ENCODE results near the gene MLNR. TPM values are rescaled to one million over a fixed set of nuclear protein-coding genes. Genes with fewer than 3 reads are reported as not detected.

MLNR gene
- total RNA-seq, 1 experiment from 2014 or later = not detected

DNA sequence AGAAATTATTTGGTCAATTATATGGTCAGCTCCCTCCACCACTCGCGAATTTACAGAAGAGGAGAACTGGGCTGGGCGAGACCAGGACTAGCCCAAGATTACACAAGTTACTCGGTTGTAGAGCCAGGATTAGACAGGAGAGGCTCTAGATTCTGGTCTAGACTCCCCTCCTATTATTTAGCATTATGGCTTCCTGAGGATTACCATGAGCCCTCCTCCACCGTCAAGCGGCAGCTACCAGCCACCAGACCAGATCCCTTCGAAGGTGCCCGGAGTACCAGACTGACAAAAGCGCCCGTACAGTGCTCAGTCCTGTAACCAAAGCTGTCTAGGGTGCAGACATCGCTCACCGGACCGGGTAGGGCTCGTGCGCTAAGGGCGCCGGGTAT lies 497 bp upstream of the MLNR start:
- DNase-seq (ENCODE audit: low read depth, low spot score) = no peak
- in situ Hi-C loops (cut with HindIII; ENCODE audit: low pct_unique_long_range_greater_than_20kb, low sequenced_read_pairs) = no loop called here

DNA sequence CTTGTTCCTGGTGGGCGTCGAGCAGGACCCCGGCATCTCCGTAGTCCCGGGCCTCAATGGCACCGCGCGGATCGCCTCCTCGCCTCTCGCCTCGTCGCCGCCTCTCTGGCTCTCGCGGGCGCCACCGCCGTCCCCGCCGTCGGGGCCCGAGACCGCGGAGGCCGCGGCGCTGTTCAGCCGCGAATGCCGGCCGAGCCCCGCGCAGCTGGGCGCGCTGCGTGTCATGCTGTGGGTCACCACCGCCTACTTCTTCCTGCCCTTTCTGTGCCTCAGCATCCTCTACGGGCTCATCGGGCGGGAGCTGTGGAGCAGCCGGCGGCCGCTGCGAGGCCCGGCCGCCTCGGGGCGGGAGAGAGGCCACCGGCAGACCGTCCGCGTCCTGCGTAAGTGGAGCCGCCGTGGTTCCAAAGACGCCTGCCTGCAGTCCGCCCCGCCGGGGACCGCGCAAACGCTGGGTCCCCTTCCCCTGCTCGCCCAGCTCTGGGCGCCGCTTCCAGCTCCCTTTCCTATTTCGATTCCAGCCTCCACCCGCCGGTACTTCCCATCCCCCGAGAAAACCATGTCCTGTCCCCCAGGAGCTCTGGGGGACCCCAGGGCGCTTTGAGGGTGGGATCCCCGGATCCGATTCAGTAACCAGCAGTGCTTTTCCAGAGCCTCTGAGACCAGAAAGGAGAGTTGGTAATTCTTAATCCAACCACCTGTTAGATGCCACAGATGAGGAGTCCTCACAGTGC lies 885 bp downstream of the MLNR start:
- in situ Hi-C loops (cut with HindIII; ENCODE audit: low pct_unique_long_range_greater_than_20kb, low sequenced_read_pairs) = no loop called here
- DNase-seq (ENCODE audit: low read depth, low spot score) = no peak

DNA sequence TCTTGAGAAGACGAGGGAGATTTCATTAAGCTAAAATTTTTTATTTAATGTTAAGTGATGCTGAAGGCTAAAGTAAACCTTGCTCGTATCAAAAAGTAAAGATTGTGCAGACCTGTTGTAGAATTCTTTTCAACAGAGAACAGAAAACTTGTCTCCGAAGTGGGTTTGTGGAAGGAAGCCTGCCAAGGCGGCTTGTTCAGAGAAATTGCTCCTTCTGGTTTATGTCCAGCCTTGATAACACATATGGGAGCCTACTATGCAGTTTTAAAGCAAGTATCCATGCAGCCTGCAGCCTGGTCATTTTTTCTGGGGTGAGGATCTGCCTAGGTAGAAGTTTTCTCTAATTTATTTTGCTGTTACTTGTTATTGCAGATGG lies 1.4 kb downstream of the MLNR start:
- no peak for DNase-seq (ENCODE audit: low read depth, low spot score)
- in situ Hi-C loops (cut with HindIII; ENCODE audit: low pct_unique_long_range_greater_than_20kb, low sequenced_read_pairs) = no loop called here

DNA sequence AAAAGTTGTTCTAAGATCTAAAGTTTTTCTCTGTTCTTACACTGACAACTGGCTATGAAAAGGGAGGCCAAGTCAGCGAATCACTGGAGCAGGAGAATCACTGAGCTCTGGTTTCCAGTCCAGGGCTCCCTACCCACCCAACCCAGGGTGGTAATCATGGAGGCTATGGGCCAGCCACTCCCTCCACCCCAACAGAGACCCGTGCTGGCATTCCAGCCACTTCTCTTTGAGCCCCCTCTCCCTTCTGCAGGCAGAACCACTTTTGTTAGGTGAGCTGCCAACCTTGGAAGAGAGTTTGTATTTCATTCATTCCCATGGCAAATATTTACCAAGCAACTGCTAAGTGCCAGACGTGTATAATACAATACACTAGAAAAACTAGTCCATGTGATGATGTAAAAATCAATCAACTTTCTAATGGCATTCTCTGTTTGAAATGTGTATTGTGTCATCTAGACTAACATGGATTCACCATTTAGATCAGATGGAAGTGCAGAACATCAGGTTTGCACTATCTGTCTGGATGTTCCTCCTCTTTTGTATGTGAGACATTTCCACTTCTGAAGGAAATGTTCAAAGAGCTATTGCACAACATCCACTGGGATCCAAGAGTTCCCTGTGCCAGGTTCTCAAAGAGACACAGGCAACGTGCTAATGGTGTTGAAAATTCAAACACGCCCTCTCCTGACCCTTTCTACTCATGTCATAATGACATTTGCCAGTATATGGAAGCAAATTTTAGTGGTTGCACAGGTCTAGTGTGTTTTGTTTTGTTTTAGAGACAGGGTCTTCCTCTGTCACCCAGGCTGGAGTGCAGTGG lies 5.3 kb downstream of the MLNR start:
- in situ Hi-C loops (cut with HindIII; ENCODE audit: low pct_unique_long_range_greater_than_20kb, low sequenced_read_pairs) = no loop called here
- no peak for DNase-seq (ENCODE audit: low read depth, low spot score)

DNA sequence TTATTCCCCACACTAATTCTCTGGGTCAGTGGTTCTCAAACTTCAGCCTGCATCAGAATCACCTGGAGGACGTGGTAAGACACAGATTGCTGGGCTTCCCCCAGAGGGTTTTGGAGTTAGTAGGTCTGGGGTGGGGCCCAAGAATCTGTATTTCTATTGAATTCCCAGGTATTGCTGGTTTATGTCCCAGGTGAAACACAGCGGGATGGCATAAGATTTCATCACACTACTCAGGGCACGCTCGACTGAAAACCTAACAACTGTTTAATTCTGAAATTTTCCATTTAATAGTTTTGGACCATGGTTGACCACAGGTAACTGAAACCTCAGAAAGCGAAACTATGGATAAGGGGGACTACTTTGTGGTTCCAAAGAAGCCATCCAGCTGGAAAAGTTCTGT lies 6.5 kb downstream of the MLNR start:
- DNase-seq (ENCODE audit: low read depth, low spot score) = no peak
- in situ Hi-C loops (cut with HindIII; ENCODE audit: low pct_unique_long_range_greater_than_20kb, low sequenced_read_pairs) = no loop called here

DNA sequence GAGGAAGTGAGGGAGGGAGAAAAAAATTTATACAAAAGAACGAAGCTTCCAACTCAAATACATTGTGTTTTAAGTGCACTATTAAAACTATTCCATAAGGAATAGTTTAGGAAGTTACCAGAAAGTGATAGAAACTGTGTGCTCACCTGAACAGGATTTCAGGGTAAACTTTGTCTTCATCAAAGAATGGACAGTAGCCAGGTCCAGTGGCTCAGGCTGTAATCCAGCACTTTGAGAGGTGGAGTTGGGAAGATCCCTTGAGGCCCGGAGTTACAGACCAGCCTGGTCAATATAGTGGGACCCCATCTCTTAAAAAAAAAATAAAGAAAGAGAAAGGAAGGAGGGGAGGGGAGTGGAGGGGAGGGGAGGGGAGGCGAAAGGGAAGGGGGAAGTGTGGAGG lies 14.6 kb downstream of the MLNR start:
- no peak for DNase-seq (ENCODE audit: low read depth, low spot score)
- in situ Hi-C loops (cut with HindIII; ENCODE audit: low pct_unique_long_range_greater_than_20kb, low sequenced_read_pairs) = no loop called here

DNA sequence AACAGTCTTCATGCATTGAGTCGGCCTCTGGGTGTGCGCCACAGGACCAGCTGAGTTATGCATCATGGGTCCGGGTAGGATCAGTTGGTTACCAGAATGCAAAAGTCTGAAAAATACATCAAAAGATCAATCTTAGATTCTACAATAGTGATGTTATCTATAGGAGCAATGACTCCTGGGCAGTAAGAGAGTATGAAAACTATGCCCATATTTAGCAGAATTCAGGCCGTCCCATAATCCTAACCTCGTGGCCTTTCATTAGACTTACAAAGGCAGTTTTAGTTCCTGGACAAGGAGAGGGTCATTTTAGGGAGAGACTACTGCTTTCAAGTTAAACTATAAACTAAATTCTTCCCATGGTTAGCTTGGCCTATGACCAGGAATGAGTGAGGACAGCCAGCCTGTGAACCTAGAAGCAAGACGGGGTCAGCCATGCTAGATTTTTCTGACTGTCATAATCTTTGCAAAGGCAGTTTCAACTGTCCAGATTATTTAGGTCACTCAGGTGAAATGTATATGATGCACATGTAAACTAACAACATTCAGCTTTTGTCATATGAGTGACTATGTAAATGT lies 15.8 kb downstream of the MLNR start:
- in situ Hi-C loops (cut with HindIII; ENCODE audit: low pct_unique_long_range_greater_than_20kb, low sequenced_read_pairs) = no loop called here
- DNase-seq (ENCODE audit: low read depth, low spot score) = no peak

DNA sequence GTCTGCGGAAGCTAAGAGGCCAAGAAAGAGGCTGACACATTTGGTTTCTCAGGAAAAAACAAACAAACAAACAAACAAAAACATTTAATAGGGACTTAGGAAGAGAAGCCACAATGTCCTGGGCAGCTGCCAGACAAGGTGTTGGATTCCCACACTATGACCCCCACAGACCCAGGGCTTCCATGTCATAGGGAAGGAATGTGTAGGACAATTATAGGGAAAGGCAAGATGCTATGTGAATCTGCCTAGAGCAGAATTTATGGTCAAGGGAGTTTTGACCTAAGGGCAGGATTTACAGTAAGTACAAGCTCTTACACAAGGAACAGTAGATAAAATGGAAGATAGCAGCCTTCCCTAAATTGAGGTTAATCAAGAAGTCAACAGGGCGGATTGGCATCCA lies 18.5 kb downstream of the MLNR start:
- no peak for DNase-seq (ENCODE audit: low read depth, low spot score)
- in situ Hi-C loops (cut with HindIII; ENCODE audit: low pct_unique_long_range_greater_than_20kb, low sequenced_read_pairs) = no loop called here

DNA sequence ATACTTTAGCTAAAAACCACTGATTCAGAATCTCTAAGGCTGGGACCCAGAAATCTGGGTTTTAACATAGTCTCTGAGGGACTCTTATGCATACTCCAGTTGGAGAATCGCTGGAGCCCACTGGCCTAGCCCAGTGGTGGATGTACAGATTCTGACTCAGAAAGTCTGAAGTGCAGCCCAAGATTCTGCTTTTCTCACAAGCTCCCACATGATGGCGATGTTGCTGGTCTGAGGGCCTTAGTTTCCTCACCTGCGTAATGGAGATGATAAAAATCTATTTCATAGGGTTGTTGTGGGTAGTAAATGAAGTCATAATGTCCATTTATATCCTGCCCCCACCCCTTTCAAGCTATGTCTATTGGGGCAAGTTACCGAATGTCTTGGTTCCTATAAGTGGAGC lies 19.9 kb downstream of the MLNR start:
- in situ Hi-C loops (cut with HindIII; ENCODE audit: low pct_unique_long_range_greater_than_20kb, low sequenced_read_pairs) = no loop called here
- DNase-seq (ENCODE audit: low read depth, low spot score) = peak; percentile 75

DNA sequence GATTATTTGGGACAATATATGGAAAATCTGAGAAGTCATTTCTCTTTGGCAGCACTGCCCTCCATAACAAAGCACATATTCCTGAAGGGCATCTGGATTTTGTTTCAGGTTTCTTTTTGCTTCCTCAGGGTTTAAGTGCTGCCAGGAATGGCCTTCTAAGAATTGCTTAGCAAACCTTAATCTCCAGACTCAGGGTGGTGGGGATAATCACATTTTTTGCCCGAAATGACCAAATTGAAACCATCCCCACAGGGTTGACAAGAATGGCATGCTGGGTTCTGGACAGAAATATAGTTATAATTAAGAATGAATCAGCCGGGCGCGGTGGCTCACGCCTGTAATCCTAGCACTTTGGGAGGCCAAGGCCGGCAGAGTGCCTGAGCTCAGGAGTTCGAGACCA lies 21.2 kb downstream of the MLNR start:
- in situ Hi-C loops (cut with HindIII; ENCODE audit: low pct_unique_long_range_greater_than_20kb, low sequenced_read_pairs) = no loop called here

DNA sequence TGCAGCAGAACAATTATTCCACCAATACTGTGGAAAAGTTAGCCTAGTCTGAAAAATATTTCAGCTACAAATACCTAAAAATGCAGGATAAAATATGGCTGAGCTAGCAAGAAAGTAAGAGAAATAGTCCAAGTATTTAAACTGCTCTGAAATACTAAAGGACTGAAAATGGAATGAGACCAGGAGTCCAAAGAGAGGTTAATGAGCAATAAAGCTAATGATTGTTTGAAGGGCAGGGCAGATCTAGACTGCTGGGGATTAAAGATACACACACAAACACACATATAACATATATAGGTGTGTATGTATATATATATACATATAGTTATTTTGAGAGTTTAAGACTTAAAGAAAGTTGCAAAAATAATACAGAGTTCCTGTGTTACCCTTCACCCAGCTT lies 25.0 kb downstream of the MLNR start:
- DNase-seq (ENCODE audit: low read depth, low spot score) = no peak
- in situ Hi-C loops (cut with HindIII; ENCODE audit: low pct_unique_long_range_greater_than_20kb, low sequenced_read_pairs) = no loop called here

More for the DNA sequence above, 21.2 kb downstream of the MLNR start:
- DNase-seq (ENCODE audit: low read depth, low spot score) = no peak

DNA sequence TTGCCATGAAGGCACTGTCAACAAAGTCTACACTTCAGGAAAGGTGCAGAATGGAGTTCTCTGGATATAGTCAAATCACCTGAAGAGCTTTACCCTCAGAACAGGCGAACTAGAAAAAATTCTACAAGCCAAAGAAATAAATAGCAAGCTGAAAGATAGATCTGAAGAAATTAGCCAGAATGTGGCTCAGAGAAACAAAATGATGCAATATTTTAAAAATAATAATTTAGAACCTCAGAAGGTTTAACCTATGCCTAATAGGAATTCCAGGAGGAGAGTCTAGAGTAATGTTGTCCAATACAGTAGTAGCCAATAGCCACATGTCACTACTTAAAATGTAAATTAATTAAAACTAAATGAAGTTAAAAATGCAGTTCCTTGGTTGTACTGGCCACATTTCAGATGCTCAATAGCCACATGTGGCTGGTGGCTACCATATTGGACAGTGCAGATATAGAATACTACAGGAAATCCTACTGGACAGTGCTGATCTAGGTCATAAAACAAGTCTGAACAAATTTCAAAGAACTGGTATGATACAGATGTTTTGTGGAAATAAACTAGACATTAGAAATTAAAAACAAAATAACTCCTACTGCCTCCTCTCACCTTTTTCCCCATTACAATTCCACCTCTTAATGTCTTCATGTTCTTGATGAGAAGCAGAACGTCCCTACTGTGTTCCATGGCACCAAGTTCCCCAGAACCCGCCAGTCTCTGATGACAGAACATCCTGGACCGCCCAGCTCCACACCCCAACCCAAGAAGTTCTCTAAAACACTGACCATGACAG lies 26.9 kb downstream of the MLNR start:
- in situ Hi-C loops (cut with HindIII; ENCODE audit: low pct_unique_long_range_greater_than_20kb, low sequenced_read_pairs) = no loop called here
- no peak for DNase-seq (ENCODE audit: low read depth, low spot score)

DNA sequence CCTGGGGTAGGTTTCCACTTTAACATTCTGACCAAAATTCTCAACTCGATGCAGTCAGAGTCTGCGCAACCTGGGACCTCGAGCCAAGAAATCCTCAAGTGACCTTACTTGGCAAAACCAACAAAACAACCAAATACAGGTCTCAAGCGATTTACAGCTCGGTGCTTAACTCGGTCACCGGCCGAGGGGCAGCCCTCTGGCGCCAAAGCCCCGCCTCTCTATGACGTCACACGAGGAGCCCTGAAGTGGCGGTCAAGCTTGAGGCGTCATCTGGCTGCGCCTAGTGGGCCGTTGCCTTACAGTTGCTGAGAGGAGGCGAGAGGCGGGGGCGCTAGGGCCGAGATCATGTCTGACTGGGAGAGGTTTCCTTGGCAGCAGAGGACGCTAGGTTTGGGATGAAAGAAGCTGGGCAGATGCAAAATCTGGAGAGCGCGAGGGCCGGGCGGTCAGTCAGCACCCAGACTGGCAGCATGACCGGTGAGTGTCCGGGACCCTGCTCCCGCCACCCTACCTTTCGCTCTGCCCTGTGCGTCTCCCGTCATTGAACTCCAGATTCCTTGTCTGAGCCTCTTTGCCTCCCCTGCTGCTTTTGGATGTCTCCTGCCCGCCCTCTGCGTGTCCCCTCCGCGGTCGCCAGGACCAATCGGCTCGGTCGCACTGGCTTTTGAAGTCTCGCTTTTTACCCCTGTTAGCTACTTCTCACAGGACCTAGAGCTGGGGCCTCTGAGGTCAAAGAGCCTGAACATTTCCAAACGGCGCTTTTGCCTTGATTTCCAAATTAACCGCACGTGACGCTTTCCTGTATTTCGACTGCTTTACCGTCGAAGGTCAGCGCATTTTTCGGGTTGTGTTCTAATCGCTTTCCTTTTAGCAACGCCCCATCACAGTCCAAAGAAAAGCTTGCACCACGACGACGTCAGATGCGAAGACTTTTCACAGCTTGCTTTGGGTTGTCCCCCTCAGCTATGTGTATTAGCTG lies 27.8 kb downstream of the MLNR start, which contains the start of gene CDADC1:
CDADC1 (plus strand) TSS at position 283 of the 979 bp plus-strand sequence; CDS start at position 396, 113 bp downstream.
- in situ Hi-C loops (cut with HindIII; ENCODE audit: low pct_unique_long_range_greater_than_20kb, low sequenced_read_pairs) = no loop called here
- DNase-seq (ENCODE audit: low read depth, low spot score) = peak; percentile 97

DNA sequence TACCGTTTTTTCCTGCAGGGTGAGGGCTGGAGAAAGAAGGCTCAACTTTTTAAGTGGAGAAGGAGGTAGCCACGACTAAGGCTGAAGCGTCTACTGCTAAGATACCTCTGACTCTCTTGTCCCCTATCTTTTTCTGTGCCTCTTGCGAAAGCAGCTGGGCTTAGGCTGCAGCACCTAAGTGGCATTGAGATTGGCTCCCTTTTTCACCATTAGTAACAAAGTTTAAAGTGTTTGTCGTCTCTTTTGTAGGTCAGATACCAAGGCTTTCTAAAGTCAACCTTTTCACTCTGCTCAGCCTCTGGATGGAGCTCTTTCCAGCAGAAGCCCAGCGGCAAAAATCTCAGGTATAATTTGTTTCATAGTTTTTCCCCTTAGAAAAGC lies 28.5 kb downstream of the MLNR start:
- in situ Hi-C loops (cut with HindIII; ENCODE audit: low pct_unique_long_range_greater_than_20kb, low sequenced_read_pairs) = no loop called here
- no peak for DNase-seq (ENCODE audit: low read depth, low spot score)

DNA sequence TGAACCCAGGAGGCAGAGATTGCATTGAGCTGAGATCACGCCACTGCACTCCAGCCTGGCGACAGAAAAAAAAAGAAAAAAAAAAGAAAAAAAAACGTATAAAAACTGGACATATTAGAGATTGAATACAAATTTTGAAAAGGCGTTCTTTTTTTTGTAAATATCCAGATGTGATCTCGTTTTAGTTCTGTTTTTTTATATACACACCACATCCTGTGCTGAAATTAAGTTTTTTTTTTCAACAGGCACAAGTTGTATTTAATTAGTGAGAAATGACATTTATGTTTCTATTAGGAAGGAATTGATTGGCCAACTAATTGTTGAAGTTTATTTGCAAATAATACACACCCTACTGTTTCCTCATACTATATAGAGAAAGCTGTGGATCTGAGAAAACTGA lies 31.2 kb downstream of the MLNR start:
- in situ Hi-C loops (cut with HindIII; ENCODE audit: low pct_unique_long_range_greater_than_20kb, low sequenced_read_pairs) = no loop called here
- DNase-seq (ENCODE audit: low read depth, low spot score) = no peak

DNA sequence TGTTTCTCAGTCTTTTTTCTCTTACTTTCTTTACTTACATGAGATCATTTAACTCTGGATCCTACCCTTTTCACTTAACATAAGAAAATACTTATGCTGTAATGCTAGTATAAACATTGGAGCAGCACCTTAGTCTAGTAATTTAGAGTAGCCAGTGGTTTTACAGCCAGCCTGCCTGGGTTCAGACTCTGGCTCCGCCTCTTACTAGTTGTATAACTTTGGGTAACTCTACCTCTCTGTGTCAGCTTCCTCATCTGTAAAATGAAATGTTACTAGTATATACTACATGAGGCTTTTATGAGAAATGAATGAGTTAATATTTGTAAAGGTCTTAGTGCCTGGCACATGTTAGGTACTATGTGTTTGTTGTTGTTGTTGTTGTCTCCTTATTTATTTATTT lies 33.2 kb downstream of the MLNR start:
- in situ Hi-C loops (cut with HindIII; ENCODE audit: low pct_unique_long_range_greater_than_20kb, low sequenced_read_pairs) = no loop called here
- no peak for DNase-seq (ENCODE audit: low read depth, low spot score)

DNA sequence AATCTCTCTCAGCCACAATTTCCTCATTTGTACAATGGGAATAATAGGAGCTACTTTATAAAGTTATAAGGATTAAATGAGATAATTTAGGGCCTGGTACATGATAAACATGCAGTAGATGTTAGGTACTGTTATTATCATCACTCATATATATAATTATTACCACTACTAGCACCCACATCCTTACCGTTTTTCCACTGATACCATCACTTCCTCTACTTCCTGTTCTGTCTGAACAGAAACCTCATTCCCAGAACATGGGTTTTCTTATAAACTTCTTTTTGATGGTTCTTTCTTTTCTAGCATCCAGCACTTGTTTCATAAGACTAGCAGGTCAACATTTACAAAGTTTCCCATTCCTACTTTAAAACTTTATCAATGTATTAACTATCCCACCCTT lies 33.9 kb downstream of the MLNR start:
- no peak for DNase-seq (ENCODE audit: low read depth, low spot score)
- in situ Hi-C loops (cut with HindIII; ENCODE audit: low pct_unique_long_range_greater_than_20kb, low sequenced_read_pairs) = no loop called here
